ENCODE results near the gene SPECC1L. TPM values are rescaled to one million over a fixed set of nuclear protein-coding genes. Genes with fewer than 3 reads are reported as not detected.
"Not testable (repeated sequence)": the region's sequence is repeated elsewhere in the genome, so short reads cannot be mapped to it uniquely, and the experiment has no call there.

The SPECC1L gene
- total RNA-seq, 4 donors from 2014 or later, result 42.2 to 45.1 (median 43.6) TPM

GRCh38 chr22:24251286-24251685 lies 19.3 kb upstream of the SPECC1L start:
- not testable (repeated sequence) for H3K4me3 ChIP-seq; H3K36me3 ChIP-seq; H3K9me3 ChIP-seq; H3K27me3 ChIP-seq; DNase-seq (ENCODE audit: low spot score in 2 of 2); H3K27ac ChIP-seq
- no CpG with 5 or more reads among the region's 28 CpGs for WGBS, 2 donors
- H3K4me1 ChIP-seq, result peaks cover 0 to 19% (median 10%) of the 10 kb centered on the region in 4 donors

GRCh38 chr22:24253126-24253525 lies 17.5 kb upstream of the SPECC1L start:
- not testable (repeated sequence) for H3K4me1 ChIP-seq; H3K36me3 ChIP-seq; DNase-seq (ENCODE audit: low spot score in 2 of 2); H3K9me3 ChIP-seq; H3K27me3 ChIP-seq; H3K27ac ChIP-seq; H3K4me3 ChIP-seq
- 89 to 90% methylated on average over 8 to 9 of the region's 12 CpGs for WGBS, 2 donors

- not testable (repeated sequence) for DNase-seq (ENCODE audit: low spot score in 2 of 2); H3K36me3 ChIP-seq; H3K27me3 ChIP-seq; H3K9me3 ChIP-seq; H3K27ac ChIP-seq; H3K4me1 ChIP-seq; H3K4me3 ChIP-seq
- 93 to 100% methylated on average over 1 to 9 of the region's 13 CpGs for WGBS, 2 donors
Measured at GRCh38 chr22:24256136-24256535, 14.5 kb upstream of the SPECC1L start.

GRCh38 chr22:24256736-24257135 lies 13.9 kb upstream of the SPECC1L start:
- WGBS, 2 donors, result no CpG with 5 or more reads among the region's 7 CpGs
- H3K27me3 ChIP-seq; H3K4me1 ChIP-seq; H3K36me3 ChIP-seq; H3K27ac ChIP-seq; H3K9me3 ChIP-seq; H3K4me3 ChIP-seq; DNase-seq (ENCODE audit: low spot score in 2 of 2): not testable (repeated sequence)

GRCh38 chr22:24259459-24259858 lies 11.2 kb upstream of the SPECC1L start:
- peak overlapping the region in 2 of 4 donors; percentile 29 to 72 for H3K27ac ChIP-seq
- H3K27me3 ChIP-seq, H3K4me3 ChIP-seq, H3K36me3 ChIP-seq, H3K4me1 ChIP-seq, H3K9me3 ChIP-seq: not testable (repeated sequence)
- WGBS, 2 donors, result 6 to 14% methylated on average over 4 to 5 of the region's 10 CpGs
- DNase-seq (ENCODE audit: low spot score in 2 of 2), result peak in 1 of 2 donors; percentile 80
- peak in 2 of 5 experiments; percentile 59 to 69 for TF ChIP-seq CTCF (IDR thresholded peaks at IDR 0.05)

- not testable (repeated sequence) for H3K27ac ChIP-seq; H3K27me3 ChIP-seq; H3K36me3 ChIP-seq; DNase-seq (ENCODE audit: low spot score in 2 of 2); H3K4me3 ChIP-seq; H3K9me3 ChIP-seq
- 95 to 96% methylated on average over 17 to 18 of the region's 18 CpGs for WGBS, 2 donors
- peaks cover 0 to 13% (median 0%) of the 10 kb centered on the region in 4 donors for H3K4me1 ChIP-seq
Measured at GRCh38 chr22:24262185-24262749, 8.4 kb upstream of the SPECC1L start.

- not testable (repeated sequence) for H3K27ac ChIP-seq; H3K9me3 ChIP-seq; H3K4me3 ChIP-seq; DNase-seq (ENCODE audit: low spot score in 2 of 2); H3K36me3 ChIP-seq; H3K27me3 ChIP-seq
- 91 to 95% methylated on average over 16 to 19 of the region's 19 CpGs for WGBS, 2 donors
- H3K4me1 ChIP-seq, result peaks cover 0 to 13% (median 0%) of the 10 kb centered on the region in 4 donors
Measured at GRCh38 chr22:24263479-24263878, 7.2 kb upstream of the SPECC1L start.

- 20 to 70% methylated on average over 2 to 4 of the region's 9 CpGs for WGBS, 2 donors
- not testable (repeated sequence) for H3K4me3 ChIP-seq; DNase-seq (ENCODE audit: low spot score in 2 of 2); H3K9me3 ChIP-seq; H3K36me3 ChIP-seq; H3K27me3 ChIP-seq
- Histone ChIP-seq H3K27ac (peak overlapping the region in 1 of 4 donors; percentile 3), H3K4me1 (peaks cover 0 to 13% (median 0%) of the 10 kb centered on the region in 4 donors)
Measured at GRCh38 chr22:24264329-24264896, 6.2 kb upstream of the SPECC1L start.

- H3K4me1 ChIP-seq, result peaks cover 0 to 13% (median 0%) of the 10 kb centered on the region in 4 donors
- no peak for TF ChIP-seq CTCF (IDR thresholded peaks at IDR 0.05)
- no peak for TF ChIP-seq POLR2A (IDR thresholded peaks at IDR 0.05)
- TF ChIP-seq EP300 (IDR thresholded peaks at IDR 0.05), result no peak
- no peak overlapping the region for H3K4me3 ChIP-seq
- no peaks in the 10 kb centered on the region for H3K9me3 ChIP-seq
- DNase-seq (ENCODE audit: low spot score in 2 of 2), result no peak
- H3K36me3 ChIP-seq, result no peaks in the 10 kb centered on the region
- H3K27me3 ChIP-seq, result no peaks in the 10 kb centered on the region
- no peak overlapping the region for H3K27ac ChIP-seq
Measured at GRCh38 chr22:24265734-24266133, 4.9 kb upstream of the SPECC1L start.

- H3K4me3 ChIP-seq; H3K27ac ChIP-seq; H3K36me3 ChIP-seq; DNase-seq (ENCODE audit: low spot score in 2 of 2); H3K9me3 ChIP-seq; H3K27me3 ChIP-seq: not testable (repeated sequence)
- H3K4me1 ChIP-seq, result peaks cover 0 to 13% (median under 1%) of the 10 kb centered on the region in 4 donors
- WGBS, 2 donors, result 87 to 97% methylated on average over 6 of the region's 6 CpGs
Measured at GRCh38 chr22:24266495-24266894, 4.1 kb upstream of the SPECC1L start.

Measured in tibial nerve (tissue), 4 donors.